Stimulated activated naive CD8-positive, alpha-beta T cell treated with anti-CD3 and anti-CD28 coated beads, Interleukin-15, amount 100 ng/mL, for 72 hours (primary cell): ENCODE data around the gene CARMIL3.
"Not testable (repeated sequence)": the region's sequence is repeated elsewhere in the genome, so short reads cannot be mapped to it uniquely, and the experiment has no call there.

Experiments used
- ATAC-seq: fragments of 150-1000 bp; cut with Tn5 transposase; 2 replicates; pipeline ENCODE4 v1.10.0; 2021; ENCODE audit warnings: mild to moderate bottlenecking, moderate library complexity
- DNase-seq, 2 donors: peaks; one replicate each; pipeline ENCODE4 v3.0.0; 2021 to 2022
- H3K27ac Mint-ChIP-seq, 2 donors: one replicate each; pipeline ENCODE4 v1.8.0; 2022; ENCODE audit warnings: mild to moderate bottlenecking in 2 of 2, mixed read lengths in 2 of 2, moderate library complexity in 2 of 2
- H3K27me3 Mint-ChIP-seq: one replicate; pipeline ENCODE4 v1.8.0; 2022; ENCODE audit warnings: mixed read lengths
- H3K4me1 Mint-ChIP-seq: one replicate; pipeline ENCODE4 v1.8.0; 2022; ENCODE audit warnings: mild to moderate bottlenecking, mixed read lengths
- H3K4me3 Mint-ChIP-seq, 2 donors: one replicate each; pipeline ENCODE4 v1.8.0; 2022; ENCODE audit warnings: mild to moderate bottlenecking in 2 of 2, mixed read lengths in 2 of 2, moderate library complexity in 1 of 2
- H3K9me3 Mint-ChIP-seq, 2 donors: one replicate each; pipeline ENCODE4 v1.8.0; 2022; ENCODE audit warnings: mixed read lengths in 2 of 2

CARMIL3 gene

DNA sequence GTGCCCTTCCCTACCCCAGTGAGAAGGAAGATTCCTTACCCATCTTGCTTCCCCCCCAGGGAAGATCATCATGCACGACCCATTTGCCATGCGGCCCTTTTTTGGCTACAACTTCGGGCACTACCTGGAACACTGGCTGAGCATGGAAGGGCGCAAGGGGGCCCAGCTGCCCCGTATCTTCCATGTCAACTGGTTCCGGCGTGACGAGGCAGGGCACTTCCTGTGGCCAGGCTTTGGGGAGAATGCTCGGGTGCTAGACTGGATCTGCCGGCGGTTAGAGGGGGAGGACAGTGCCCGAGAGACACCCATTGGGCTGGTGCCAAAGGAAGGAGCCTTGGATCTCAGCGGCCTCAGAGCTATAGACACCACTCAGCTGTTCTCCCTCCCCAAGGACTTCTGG, 51.6 kb downstream of the CARMIL3 start:
- Mint-ChIP-seq H3K9me3 (no peaks in the 10 kb centered on the region), H3K4me3 (no peak overlapping the region), H3K27ac (no peak overlapping the region), H3K27me3 (no peaks in the 10 kb centered on the region), H3K4me1 (peaks cover 17% of the 10 kb centered on the region)
- no peak for ATAC-seq
- DNase-seq: no peak

- H3K27me3 Mint-ChIP-seq, ATAC-seq, DNase-seq, H3K9me3 Mint-ChIP-seq, H3K27ac Mint-ChIP-seq, H3K4me3 Mint-ChIP-seq: not testable (repeated sequence)
- H3K4me1 Mint-ChIP-seq: peaks cover 28% of the 10 kb centered on the region
Measured at GRCh38 chr14:24105609-24106239, 53.9 kb downstream of the CARMIL3 start.

DNA sequence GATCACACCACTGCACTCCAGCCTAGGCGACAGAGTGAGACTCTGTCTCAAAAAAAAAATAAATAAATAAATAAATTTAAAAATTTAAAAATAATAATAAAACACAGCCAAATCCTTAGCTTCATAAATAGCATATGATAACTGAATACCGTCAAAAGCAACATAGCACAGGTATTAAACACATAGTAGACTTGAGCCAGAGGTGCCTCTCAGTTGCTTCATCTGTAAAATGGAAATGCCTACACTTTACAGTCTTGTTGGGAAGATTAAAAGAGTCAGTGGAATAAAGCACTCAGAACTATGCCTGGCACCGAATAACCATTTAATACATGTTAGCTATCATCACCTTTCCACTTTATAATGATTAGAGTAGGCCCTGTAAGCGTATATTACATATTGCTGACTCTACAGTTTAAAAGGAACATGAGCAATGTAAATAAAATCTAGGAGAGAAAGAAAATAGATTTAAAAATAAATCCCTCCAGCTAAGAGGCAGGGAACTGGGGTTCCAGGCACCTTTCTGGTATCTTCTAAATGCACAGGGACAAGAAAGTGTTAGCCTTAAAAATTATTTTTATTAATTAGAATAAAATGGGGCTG, 55.0 kb downstream of the CARMIL3 start:
- no peak for ATAC-seq
- no peaks in the 10 kb centered on the region for H3K27me3 Mint-ChIP-seq
- DNase-seq: no peak
- no peaks in the 10 kb centered on the region for H3K9me3 Mint-ChIP-seq
- H3K27ac Mint-ChIP-seq: no peak overlapping the region
- H3K4me3 Mint-ChIP-seq: no peak overlapping the region
- H3K4me1 Mint-ChIP-seq: peaks cover 28% of the 10 kb centered on the region

DNA sequence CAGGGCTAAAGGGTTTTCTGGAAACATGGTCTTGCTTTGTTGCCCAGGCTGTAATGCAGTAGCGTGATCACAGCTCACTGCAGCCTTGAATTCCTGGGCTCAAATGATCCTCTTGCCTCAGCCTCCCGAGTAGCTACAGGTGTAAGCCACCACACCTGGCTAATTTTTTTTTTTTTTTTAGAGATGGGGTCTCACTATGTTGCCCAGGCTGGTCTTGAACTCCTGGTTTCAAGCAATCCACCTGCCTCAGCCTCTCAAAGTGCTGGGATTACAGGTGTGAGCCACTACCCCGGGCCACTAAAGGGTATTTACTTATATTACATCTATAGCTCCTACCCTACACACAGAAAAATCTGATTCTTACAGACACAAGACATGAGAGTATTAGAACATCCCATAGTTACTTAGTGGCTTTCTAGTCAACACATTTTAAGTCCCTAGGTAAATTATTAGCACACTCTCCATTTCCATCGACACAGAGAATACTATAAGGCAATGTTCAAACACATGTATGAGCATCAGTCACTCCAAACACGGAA, 56.6 kb downstream of the CARMIL3 start:
- peak overlapping the region; percentile 7 to 10 for H3K4me3 Mint-ChIP-seq
- peak overlapping the region; percentile 88 to 94 for H3K27ac Mint-ChIP-seq
- DNase-seq (no peak), ATAC-seq (peak; percentile 43)
- peaks cover 28% of the 10 kb centered on the region for H3K4me1 Mint-ChIP-seq
- no peaks in the 10 kb centered on the region for H3K9me3 Mint-ChIP-seq
- H3K27me3 Mint-ChIP-seq: no peaks in the 10 kb centered on the region

GRCh38 chr14:24110060-24110459, 58.3 kb downstream of the CARMIL3 start:
- DNase-seq (no peak), ATAC-seq (no peak)
- no peaks in the 10 kb centered on the region for H3K27me3 Mint-ChIP-seq
- H3K4me3 Mint-ChIP-seq: no peak overlapping the region
- peaks cover 27% of the 10 kb centered on the region for H3K4me1 Mint-ChIP-seq
- H3K27ac Mint-ChIP-seq: no peak overlapping the region
- H3K9me3 Mint-ChIP-seq: no peaks in the 10 kb centered on the region

DNA sequence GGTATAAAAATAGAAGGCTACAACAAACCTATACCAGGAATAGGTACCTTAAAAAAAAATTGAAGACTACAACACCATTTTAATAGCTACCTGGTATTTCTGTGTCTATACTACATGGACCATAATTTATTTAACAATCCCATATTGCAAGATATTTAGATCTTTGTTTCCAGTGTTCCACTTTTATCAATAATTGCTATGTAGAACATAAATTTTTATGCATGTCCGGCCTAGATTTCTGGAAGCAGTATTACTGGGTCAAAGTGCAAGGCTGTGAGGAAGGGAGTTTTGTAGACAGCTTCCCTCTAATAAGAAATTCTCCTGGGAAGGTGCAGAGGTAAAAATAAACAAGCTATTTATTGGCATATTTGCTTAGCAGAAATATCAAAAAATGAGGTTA, 58.7 kb downstream of the CARMIL3 start:
- Mint-ChIP-seq H3K4me1 (peaks cover 27% of the 10 kb centered on the region), H3K4me3 (no peak overlapping the region), H3K27me3 (no peaks in the 10 kb centered on the region), H3K27ac (no peak overlapping the region), H3K9me3 (no peaks in the 10 kb centered on the region)
- DNase-seq (no peak), ATAC-seq (no peak)

DNA sequence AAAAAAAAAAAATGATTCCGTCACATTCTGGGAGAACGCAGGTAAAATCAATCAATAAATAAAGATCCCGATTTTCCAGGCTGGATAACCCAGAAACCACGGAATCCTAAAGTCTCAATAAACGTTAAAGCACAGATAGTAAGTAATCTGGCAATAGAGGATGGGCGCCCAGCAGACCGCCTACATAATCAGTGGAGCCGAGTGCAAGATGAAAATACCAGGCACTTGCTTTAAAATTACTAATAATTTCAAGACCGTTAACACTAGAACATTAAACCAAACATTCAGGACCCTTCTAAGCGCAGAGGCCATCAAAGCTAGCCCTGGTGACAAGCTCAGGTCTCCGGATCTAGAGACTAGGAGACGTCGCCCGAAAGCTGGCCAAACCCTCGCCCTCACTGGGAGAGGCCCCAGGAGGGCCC, 61.6 kb downstream of the CARMIL3 start:
- H3K27ac Mint-ChIP-seq: peak overlapping the region; percentile 98 to 99
- H3K4me1 Mint-ChIP-seq: peaks cover 33% of the 10 kb centered on the region
- H3K9me3 Mint-ChIP-seq: no peaks in the 10 kb centered on the region
- H3K4me3 Mint-ChIP-seq: peak overlapping the region; percentile 94 to 97
- ATAC-seq (no peak), DNase-seq (no peak)
- no peaks in the 10 kb centered on the region for H3K27me3 Mint-ChIP-seq

GRCh38 chr14:24113801-24114531, 62.2 kb downstream of the CARMIL3 start:
- Mint-ChIP-seq H3K27me3 (no peaks in the 10 kb centered on the region), H3K4me3 (peak overlapping the region; percentile 94 to 97), H3K9me3 (no peaks in the 10 kb centered on the region), H3K4me1 (peaks cover 28% of the 10 kb centered on the region), H3K27ac (peak overlapping the region; percentile 98 to 99)
- ATAC-seq (peak; percentile 62), DNase-seq (peak; percentile 86 to 92)

DNA sequence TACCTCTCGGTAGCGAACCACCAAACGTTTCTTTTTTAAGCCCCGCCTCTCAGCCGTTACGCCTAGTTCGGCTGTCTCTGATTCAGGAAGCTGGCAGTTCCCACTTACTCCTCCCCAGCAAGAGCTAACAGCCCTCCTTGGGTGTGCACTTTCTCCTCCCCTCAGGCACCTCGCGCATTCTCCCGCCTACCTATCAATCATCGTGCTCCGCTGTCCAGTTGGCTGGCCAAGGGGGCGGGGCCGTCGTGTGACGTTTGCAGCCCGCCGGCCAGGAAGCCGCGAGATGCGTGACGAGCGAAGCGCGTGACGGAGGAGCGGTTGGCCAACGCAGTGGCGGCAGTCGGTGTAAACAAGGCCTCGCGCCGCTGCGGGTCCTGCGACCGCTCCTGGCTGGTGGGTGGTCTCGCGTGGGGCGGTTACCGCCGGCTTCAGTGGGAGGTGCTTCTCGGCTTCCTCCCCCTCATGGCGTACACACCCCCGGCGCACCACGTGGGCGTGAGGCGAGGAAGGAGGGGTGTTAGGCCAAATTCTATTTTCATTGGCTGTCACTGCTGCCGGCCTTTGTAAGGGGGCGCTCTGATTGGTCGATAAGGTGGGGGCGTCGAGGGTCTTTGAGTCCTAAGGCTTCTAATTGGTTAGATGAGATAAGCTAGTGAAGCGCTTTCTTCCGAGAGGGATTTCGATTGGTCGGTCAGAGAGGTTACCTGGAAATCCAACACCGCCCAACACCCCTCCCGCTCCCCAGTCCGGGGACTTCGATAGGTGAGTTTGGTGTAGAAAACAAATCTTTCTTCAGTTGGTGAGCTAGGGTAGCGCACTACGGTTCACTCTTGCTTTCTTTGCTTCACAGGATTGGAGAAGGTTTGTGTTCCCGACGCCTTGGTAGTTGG, 63.0 kb downstream of the CARMIL3 start, which contains the start of the genes DCAF11 and NRL:
Gene DCAF11, plus strand, starts transcription at position 246 of the 890 bp plus-strand sequence. CDS start 818 bp downstream, outside the sequence.
Gene NRL, minus strand, starts transcription at position 418 of the 890 bp plus-strand sequence. CDS start 32,101 bp downstream, outside the sequence.
- H3K4me1 Mint-ChIP-seq: peaks cover 22% of the 10 kb centered on the region
- no peaks in the 10 kb centered on the region for H3K27me3 Mint-ChIP-seq
- peak within 1 kb of the TSS; percentile 94 to 97 for H3K4me3 Mint-ChIP-seq
- ATAC-seq: peak; percentile 92
- peak; percentile 99 for DNase-seq
- peak within 1 kb of the TSS; percentile 98 to 99 for H3K27ac Mint-ChIP-seq
- H3K9me3 Mint-ChIP-seq: no peaks in the 10 kb centered on the region

- DNase-seq (no peak), ATAC-seq (no peak)
- H3K4me1 Mint-ChIP-seq: peaks cover 22% of the 10 kb centered on the region
Measured at GRCh38 chr14:24115422-24116127, 63.8 kb downstream of the CARMIL3 start.

DNA sequence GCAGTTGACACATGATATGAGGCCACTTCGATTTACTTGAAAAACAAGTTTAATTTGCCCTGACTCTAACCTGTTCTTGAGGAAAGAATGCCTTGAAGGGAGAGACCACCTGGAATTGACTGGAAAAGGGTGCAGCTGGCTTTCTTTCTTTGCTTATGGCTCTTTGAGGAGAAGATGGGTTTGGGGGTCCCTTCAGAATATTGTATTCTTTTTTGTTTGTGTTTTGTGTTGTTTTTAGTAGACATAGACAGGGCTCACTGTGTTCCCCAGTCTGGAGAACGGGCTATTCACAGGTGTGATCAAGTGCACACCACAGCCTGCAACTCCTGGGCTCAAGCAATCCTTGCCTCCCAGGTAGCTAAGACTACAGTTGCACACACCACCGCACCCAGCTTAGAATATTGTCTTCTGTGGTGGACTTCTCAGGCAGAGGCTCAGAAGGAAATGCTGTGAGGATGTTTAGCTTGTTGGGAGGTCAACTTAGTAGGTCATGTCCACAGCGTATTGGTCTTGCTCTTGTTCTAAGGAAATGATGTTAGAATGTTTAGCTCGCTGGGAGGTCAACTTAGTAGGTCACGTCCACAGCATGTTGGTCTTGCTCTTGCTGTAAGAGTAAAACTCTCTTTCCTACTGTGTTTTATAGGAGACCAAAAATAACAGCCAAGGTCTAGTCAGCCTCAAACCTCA, 64.5 kb downstream of the CARMIL3 start:
- peaks cover 22% of the 10 kb centered on the region for H3K4me1 Mint-ChIP-seq
- no peaks in the 10 kb centered on the region for H3K27me3 Mint-ChIP-seq
- peak overlapping the region; percentile 87 to 99 for H3K27ac Mint-ChIP-seq
- no peaks in the 10 kb centered on the region for H3K9me3 Mint-ChIP-seq
- H3K4me3 Mint-ChIP-seq: peak overlapping the region; percentile 94 to 97
- DNase-seq (no peak), ATAC-seq (no peak)

More at GRCh38 chr14:24115422-24116127, 63.8 kb downstream of the CARMIL3 start:
- no peaks in the 10 kb centered on the region for H3K9me3 Mint-ChIP-seq
- peak overlapping the region; percentile 98 to 99 for H3K27ac Mint-ChIP-seq
- no peaks in the 10 kb centered on the region for H3K27me3 Mint-ChIP-seq
- H3K4me3 Mint-ChIP-seq: peak overlapping the region; percentile 94 to 97

- H3K27me3 Mint-ChIP-seq: no peaks in the 10 kb centered on the region
- H3K27ac Mint-ChIP-seq: no peak overlapping the region
- DNase-seq (no peak), ATAC-seq (no peak)
- H3K4me3 Mint-ChIP-seq: no peak overlapping the region
- no peaks in the 10 kb centered on the region for H3K9me3 Mint-ChIP-seq
- peaks cover 22% of the 10 kb centered on the region for H3K4me1 Mint-ChIP-seq
Measured at GRCh38 chr14:24117179-24117578, 65.4 kb downstream of the CARMIL3 start.
